Neural progenitor cell (in vitro differentiated cells): ENCODE data around the gene PLOD1.
"Not testable (repeated sequence)": the region's sequence is repeated elsewhere in the genome, so short reads cannot be mapped to it uniquely, and the experiment has no call there.

Experiments used
- CTCF ChIP-seq: fragments of 200-600 bp; sonication (generic); IDR thresholded peaks from 2 replicates; pipeline ENCODE4 v1.5.1; 2017; ENCODE audit warnings: antibody characterized with exemption, mild to moderate bottlenecking
- EZH2 ChIP-seq: fragments of 200-600 bp; sonication (generic); IDR thresholded peaks from 2 replicates; pipeline ENCODE4 v1.6.1; 2017; ENCODE audit warnings: antibody characterized with exemption, mild to moderate bottlenecking, moderate library complexity
- EZH2phosphoT487 ChIP-seq: fragments of 200-600 bp; sonication (generic); IDR thresholded peaks from 2 replicates; pipeline ENCODE4 v1.6.1; 2017; ENCODE audit warnings: antibody characterized with exemption

- TF ChIP-seq CTCF, EZH2, EZH2phosphoT487: not testable (repeated sequence)
Observed at GRCh38 chr1:11894501-11894900, 40.0 kb upstream of the PLOD1 start.
